ENCODE measurements around the gene GRM8. TPM values are rescaled to one million over a fixed set of nuclear protein-coding genes. Genes with fewer than 3 reads are reported as not detected.

The GRM8 gene
- total and polyA plus RNA-seq, 9 of the 15 experiments (the other 6 are each of a cell fraction or from before 2014, with no cell fraction given) = 0.13 TPM; not detected in 7

DNA sequence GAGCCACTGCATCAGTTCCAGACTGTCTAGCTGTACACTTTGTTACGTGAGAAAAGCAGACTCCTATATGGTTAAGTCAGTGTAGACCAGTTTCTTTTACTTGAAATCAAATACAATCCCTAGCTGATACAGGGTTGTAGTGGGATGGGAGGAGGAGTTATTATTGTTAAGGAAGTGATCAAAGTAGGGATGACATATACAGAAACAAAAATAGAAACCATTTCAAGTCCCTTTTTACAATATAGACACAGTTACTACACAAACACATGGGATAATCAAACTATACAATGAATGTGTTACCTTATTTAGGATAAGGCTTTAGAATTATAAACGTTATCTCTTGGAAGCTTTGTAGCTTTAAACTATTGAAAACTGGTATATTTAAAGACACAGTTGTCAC, 233.9 kb downstream of the GRM8 start:
- DNase-seq (ENCODE audit: extremely low read depth in 1 of 4, low spot score in 3 of 4) = no peak
- in situ Hi-C loops (cut with MboI) = no loop called here
- no peak overlapping the region for H2AFZ ChIP-seq (ENCODE audit: low read depth, low read length)
- H3K4me2 ChIP-seq (ENCODE audit: insufficient read depth, low read length) = no peak overlapping the region
- no TSS peak for BruUV-seq (replicated peaks)
- no peaks in the 10 kb centered on the region for H3K9me3 ChIP-seq (replicated peaks; ENCODE audit: control insufficient read depth, insufficient read depth, low read depth, low read length)
- no peaks in the 10 kb centered on the region for H3K4me1 ChIP-seq (replicated peaks in 1 of 2; ENCODE audit: control insufficient read depth in 2 of 2, insufficient read depth in 2 of 2, low read length in 2 of 2)
- ATAC-seq = no peak
- H3K9ac ChIP-seq (ENCODE audit: insufficient read depth in 1 of 2, low read depth in 2 of 2, low read length in 2 of 2) = no peak overlapping the region
- H4K20me1 ChIP-seq (replicated peaks; ENCODE audit: control insufficient read depth, insufficient read depth, low read length) = no peaks in the 10 kb centered on the region
- no peak overlapping the region for H3K4me3 ChIP-seq
- H3K79me2 ChIP-seq (ENCODE audit: control insufficient read depth, insufficient read depth, low read length) = no peaks in the 10 kb centered on the region
- ChIA-PET CTCF (ENCODE audit: low intra/inter-chr PET ratio) (no interaction called here), POLR2A (no interaction called here)
- 0% methylated on average over 2 of the region's 2 CpGs for WGBS (ENCODE audit: insufficient coverage, low coverage, missing lambda C conversion rate)
- no peaks in the 10 kb centered on the region for H3K27me3 ChIP-seq (ENCODE audit: control insufficient read depth in 2 of 2, insufficient read depth in 2 of 2, low read length in 2 of 2)
- intact Hi-C loops (cut with micrococcal nuclease) = no loop called here
- no peaks in the 10 kb centered on the region for H3K36me3 ChIP-seq (ENCODE audit: control insufficient read depth, insufficient read depth, low read length)
- no peak for FAIRE-seq
- H3K9me1 ChIP-seq (ENCODE audit: control insufficient read depth, insufficient read depth, low read length) = no peaks in the 10 kb centered on the region
- no peak overlapping the region for H3K27ac ChIP-seq (ENCODE audit: extremely low read depth, low read depth, low read length)
- TF ChIP-seq SAP30 (IDR thresholded peaks at IDR 0.05; ENCODE audit: borderline replicate concordance, insufficient read depth, low read depth, low read length, poor library complexity, severe bottlenecking) (no peak), SMARCA4 (IDR thresholded peaks at IDR 0.05) (no peak), ZNF780A (CRISPR knock-in tag; IDR thresholded peaks at IDR 0.05) (no peak), HDAC3 (IDR thresholded peaks at IDR 0.05; ENCODE audit: borderline replicate concordance, partially characterized antibody) (no peak), ETV6 (IDR thresholded peaks at IDR 0.05; ENCODE audit: borderline replicate concordance in 1 of 2, low read depth in 2 of 2, low read length in 1 of 2) (no peak), ETV6 (CRISPR knock-in tag; IDR thresholded peaks at IDR 0.05; ENCODE audit: borderline replicate concordance) (no peak), MYC (IDR thresholded peaks at IDR 0.05; ENCODE audit: low read depth, low read length) (no peak), MYC (CRISPR knock-in tag; IDR thresholded peaks at IDR 0.05; ENCODE audit: borderline replicate concordance, low read depth) (no peak), HOXB6 (CRISPR knock-in tag; IDR thresholded peaks at IDR 0.05; ENCODE audit: borderline replicate concordance) (no peak), LEF1 (IDR thresholded peaks at IDR 0.05) (no peak), ARID2 (IDR thresholded peaks at IDR 0.05) (no peak), ZNF23 (CRISPR knock-in tag; IDR thresholded peaks at IDR 0.05) (no peak)
- TF ChIP-seq, protein P1, sequence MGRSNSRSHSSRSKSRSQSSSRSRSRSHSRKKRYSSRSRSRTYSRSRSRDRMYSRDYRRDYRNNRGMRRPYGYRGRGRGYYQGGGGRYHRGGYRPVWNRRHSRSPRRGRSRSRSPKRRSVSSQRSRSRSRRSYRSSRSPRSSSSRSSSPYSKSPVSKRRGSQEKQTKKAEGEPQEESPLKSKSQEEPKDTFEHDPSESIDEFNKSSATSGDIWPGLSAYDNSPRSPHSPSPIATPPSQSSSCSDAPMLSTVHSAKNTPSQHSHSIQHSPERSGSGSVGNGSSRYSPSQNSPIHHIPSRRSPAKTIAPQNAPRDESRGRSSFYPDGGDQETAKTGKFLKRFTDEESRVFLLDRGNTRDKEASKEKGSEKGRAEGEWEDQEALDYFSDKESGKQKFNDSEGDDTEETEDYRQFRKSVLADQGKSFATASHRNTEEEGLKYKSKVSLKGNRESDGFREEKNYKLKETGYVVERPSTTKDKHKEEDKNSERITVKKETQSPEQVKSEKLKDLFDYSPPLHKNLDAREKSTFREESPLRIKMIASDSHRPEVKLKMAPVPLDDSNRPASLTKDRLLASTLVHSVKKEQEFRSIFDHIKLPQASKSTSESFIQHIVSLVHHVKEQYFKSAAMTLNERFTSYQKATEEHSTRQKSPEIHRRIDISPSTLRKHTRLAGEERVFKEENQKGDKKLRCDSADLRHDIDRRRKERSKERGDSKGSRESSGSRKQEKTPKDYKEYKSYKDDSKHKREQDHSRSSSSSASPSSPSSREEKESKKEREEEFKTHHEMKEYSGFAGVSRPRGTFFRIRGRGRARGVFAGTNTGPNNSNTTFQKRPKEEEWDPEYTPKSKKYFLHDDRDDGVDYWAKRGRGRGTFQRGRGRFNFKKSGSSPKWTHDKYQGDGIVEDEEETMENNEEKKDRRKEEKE (IDR thresholded peaks at IDR 0.05; ENCODE audit: borderline replicate concordance in 1 of 2, control insufficient read depth in 1 of 2, low read depth in 2 of 2, low read length in 1 of 2) = no peak
- TF ChIP-seq, protein P2, sequence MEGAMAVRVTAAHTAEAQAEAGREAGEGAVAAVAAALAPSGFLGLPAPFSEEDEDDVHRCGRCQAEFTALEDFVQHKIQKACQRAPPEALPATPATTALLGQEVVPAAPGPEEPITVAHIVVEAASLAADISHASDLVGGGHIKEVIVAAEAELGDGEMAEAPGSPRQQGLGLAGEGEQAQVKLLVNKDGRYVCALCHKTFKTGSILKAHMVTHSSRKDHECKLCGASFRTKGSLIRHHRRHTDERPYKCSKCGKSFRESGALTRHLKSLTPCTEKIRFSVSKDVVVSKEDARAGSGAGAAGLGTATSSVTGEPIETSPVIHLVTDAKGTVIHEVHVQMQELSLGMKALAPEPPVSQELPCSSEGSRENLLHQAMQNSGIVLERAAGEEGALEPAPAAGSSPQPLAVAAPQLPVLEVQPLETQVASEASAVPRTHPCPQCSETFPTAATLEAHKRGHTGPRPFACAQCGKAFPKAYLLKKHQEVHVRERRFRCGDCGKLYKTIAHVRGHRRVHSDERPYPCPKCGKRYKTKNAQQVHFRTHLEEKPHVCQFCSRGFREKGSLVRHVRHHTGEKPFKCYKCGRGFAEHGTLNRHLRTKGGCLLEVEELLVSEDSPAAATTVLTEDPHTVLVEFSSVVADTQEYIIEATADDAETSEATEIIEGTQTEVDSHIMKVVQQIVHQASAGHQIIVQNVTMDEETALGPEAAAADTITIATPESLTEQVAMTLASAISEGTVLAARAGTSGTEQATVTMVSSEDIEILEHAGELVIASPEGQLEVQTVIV (CRISPR knock-in tag; IDR thresholded peaks at IDR 0.05; ENCODE audit: borderline replicate concordance) = no peak
- TF ChIP-seq, protein P3, sequence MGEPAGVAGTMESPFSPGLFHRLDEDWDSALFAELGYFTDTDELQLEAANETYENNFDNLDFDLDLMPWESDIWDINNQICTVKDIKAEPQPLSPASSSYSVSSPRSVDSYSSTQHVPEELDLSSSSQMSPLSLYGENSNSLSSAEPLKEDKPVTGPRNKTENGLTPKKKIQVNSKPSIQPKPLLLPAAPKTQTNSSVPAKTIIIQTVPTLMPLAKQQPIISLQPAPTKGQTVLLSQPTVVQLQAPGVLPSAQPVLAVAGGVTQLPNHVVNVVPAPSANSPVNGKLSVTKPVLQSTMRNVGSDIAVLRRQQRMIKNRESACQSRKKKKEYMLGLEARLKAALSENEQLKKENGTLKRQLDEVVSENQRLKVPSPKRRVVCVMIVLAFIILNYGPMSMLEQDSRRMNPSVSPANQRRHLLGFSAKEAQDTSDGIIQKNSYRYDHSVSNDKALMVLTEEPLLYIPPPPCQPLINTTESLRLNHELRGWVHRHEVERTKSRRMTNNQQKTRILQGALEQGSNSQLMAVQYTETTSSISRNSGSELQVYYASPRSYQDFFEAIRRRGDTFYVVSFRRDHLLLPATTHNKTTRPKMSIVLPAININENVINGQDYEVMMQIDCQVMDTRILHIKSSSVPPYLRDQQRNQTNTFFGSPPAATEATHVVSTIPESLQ (CRISPR knock-in tag; IDR thresholded peaks at IDR 0.05) = no peak

All from K562 (cell line).